Hepatocyte (in vitro differentiated cells): ENCODE results near the gene STARD10.

Source experiments
- EZH2 ChIP-seq: fragments of 200-600 bp; sonication (generic); IDR thresholded peaks from 2 replicates; pipeline ENCODE4 v1.6.1; 2016; ENCODE audit warnings: antibody characterized with exemption, mild to moderate bottlenecking, borderline replicate concordance
- EZH2phosphoT487 ChIP-seq: fragments of 200-600 bp; sonication (generic); IDR thresholded peaks from one replicate; pipeline ENCODE4 v1.6.1; 2018; ENCODE audit warnings: antibody characterized with exemption, mild to moderate bottlenecking, low read depth, moderate library complexity; ENCODE audit not compliant: unreplicated experiment, severe bottlenecking
- TF ChIP-seq, protein P1 (sequence below): fragments of 200-600 bp; sonication (generic); IDR thresholded peaks from 2 replicates; pipeline ENCODE4 v1.5.1; 2016; ENCODE audit warnings: antibody characterized with exemption, mild to moderate bottlenecking; ENCODE audit not compliant: poor library complexity

DNA sequence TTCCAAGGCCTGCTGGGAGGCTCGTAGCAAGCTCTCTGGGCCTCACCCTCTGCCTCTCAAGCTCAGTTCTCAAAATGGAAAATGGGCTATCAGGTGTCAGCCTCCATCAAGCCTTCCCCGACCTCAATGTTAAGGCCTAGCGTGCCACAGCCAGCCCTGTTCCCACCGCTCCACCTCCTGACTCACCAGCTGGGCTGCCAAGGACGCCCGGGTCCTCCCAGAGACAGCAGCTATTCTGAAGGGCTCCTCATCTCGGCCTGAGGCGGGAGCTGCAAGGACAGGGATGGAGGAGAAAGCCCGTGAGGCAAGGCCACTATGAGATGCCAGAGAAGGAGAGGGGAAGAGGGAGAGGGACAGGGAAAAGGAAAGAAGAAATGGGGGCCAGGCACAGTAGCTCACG is 61.5 kb downstream of the STARD10 start:
- TF ChIP-seq EZH2 (no peak), EZH2phosphoT487 (no peak)
- TF ChIP-seq, protein P1, sequence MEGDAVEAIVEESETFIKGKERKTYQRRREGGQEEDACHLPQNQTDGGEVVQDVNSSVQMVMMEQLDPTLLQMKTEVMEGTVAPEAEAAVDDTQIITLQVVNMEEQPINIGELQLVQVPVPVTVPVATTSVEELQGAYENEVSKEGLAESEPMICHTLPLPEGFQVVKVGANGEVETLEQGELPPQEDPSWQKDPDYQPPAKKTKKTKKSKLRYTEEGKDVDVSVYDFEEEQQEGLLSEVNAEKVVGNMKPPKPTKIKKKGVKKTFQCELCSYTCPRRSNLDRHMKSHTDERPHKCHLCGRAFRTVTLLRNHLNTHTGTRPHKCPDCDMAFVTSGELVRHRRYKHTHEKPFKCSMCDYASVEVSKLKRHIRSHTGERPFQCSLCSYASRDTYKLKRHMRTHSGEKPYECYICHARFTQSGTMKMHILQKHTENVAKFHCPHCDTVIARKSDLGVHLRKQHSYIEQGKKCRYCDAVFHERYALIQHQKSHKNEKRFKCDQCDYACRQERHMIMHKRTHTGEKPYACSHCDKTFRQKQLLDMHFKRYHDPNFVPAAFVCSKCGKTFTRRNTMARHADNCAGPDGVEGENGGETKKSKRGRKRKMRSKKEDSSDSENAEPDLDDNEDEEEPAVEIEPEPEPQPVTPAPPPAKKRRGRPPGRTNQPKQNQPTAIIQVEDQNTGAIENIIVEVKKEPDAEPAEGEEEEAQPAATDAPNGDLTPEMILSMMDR, result no peak
